22Rv1 (cell line): Measurements from ENCODE around the gene PRPF18.

Source experiments
- H3K27ac ChIP-seq: fragments of 450-650 bp; 2 replicates; pipeline ENCODE4 v1.5.1; 2017
- ZFX ChIP-seq: fragments of 450-650 bp; IDR thresholded peaks from 2 replicates; pipeline ENCODE4 v1.6.1; 2017; ENCODE audit warnings: antibody characterized with exemption, borderline replicate concordance
- TF ChIP-seq, protein P1 (sequence below): fragments of 450-650 bp; IDR thresholded peaks from 2 replicates; pipeline ENCODE4 v1.5.1; 2017; ENCODE audit warnings: mild to moderate bottlenecking

PRPF18 gene

DNA sequence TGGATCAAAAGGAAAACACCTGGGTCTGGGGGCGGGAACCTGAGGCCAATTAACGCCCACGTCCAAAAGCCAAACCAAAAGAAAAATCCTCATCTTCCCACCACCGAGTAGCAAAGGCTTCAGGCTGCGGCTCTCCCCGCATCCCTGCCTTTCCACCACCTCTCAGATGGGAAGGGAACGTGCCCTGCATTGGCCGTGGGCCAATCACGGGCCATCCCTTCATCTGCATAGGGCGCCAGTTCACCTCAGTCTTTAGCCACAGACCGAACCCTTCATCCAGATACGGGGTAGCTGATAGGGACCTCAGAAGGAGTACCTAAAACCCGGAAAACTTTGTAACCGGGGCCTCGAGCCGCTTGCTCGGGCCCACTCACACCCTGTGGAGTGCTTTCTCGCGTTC is 626 bp downstream of the PRPF18 start:
- no peak overlapping the region for H3K27ac ChIP-seq
- TF ChIP-seq, protein P1, sequence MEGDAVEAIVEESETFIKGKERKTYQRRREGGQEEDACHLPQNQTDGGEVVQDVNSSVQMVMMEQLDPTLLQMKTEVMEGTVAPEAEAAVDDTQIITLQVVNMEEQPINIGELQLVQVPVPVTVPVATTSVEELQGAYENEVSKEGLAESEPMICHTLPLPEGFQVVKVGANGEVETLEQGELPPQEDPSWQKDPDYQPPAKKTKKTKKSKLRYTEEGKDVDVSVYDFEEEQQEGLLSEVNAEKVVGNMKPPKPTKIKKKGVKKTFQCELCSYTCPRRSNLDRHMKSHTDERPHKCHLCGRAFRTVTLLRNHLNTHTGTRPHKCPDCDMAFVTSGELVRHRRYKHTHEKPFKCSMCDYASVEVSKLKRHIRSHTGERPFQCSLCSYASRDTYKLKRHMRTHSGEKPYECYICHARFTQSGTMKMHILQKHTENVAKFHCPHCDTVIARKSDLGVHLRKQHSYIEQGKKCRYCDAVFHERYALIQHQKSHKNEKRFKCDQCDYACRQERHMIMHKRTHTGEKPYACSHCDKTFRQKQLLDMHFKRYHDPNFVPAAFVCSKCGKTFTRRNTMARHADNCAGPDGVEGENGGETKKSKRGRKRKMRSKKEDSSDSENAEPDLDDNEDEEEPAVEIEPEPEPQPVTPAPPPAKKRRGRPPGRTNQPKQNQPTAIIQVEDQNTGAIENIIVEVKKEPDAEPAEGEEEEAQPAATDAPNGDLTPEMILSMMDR, result no peak
- TF ChIP-seq ZFX, result no peak

DNA sequence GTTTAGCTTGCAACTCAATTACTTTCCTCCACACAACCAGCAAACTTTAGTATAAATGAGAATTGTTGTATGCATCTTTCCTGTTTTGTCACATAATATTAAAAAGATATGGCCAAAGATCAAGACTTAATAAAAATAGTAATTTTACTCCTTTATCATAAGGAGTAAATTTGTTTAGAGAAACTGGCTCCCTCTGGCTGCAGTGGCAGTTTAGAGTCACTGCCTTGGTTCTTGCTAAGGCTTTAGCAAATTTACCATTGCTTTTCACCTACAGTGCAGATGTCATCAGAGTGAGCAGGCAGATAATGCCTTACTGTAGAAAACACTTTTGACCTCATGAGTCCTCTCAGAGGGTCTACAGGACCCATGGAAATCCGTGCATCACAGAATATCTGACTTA is 2.6 kb downstream of the PRPF18 start:
- TF ChIP-seq, protein P1, result no peak
- TF ChIP-seq ZFX, result no peak
- H3K27ac ChIP-seq, result no peak overlapping the region

DNA sequence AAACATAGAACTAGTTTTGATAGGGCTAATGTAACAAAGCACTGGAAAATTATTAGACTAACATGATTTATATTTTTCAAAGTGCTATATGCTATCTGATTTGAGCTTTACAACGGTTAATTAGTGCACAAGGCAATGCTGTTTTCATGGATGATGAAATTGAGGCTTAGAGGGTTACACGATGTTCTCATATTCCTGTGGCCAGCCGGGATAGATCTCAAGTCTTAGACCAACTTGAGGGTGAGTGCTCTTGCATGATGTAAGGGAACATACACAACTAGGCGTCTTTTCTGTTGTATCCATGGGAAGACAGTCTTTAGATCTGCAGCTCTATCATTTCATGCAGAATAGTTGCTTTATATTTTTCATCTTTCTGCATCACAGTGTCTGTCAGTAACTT is 4.1 kb downstream of the PRPF18 start:
- TF ChIP-seq, protein P1, result no peak
- no peak for TF ChIP-seq ZFX
- no peak overlapping the region for H3K27ac ChIP-seq

DNA sequence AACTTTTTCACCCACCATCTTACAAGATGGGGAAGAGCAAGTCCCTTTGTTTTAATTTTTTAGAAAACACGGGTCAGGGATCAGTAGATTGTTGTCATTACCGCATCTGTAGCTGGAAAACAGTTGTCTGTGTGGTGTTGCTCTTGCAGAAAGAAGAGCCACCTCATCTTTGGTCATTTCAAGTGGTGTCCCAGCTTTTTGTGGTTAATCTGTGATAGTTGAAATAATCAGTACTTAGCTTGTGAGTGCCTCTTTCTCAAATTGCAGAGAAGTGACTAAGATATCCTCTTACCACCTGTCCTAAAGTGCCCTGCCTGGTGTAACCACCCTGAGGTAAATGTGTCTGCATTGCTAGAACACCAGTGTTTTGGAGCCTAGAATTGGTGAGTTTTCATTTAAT is 5.5 kb downstream of the PRPF18 start:
- H3K27ac ChIP-seq, result no peak overlapping the region
- TF ChIP-seq ZFX, result no peak
- TF ChIP-seq, protein P1, result no peak

DNA sequence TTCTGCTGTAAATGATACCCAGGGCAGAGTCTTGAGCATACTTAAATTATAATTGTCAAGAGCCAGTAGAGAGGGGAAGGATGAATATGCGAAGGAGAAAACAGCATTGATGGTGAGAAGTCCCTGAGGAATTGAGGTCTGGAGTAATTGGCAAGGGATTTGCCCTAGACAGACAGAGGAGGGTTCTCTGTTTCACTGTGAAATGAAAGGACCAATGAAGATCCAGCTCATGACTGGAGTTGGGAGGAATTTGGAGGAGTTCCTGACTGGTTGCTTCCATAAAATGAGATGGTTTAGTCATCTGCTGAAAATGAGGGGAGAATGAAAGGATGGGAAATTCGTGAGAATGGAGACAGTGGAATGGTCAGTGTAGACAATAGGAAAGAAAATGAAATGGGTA is 6.8 kb downstream of the PRPF18 start:
- TF ChIP-seq, protein P1, result no peak
- TF ChIP-seq ZFX, result no peak
- no peak overlapping the region for H3K27ac ChIP-seq

DNA sequence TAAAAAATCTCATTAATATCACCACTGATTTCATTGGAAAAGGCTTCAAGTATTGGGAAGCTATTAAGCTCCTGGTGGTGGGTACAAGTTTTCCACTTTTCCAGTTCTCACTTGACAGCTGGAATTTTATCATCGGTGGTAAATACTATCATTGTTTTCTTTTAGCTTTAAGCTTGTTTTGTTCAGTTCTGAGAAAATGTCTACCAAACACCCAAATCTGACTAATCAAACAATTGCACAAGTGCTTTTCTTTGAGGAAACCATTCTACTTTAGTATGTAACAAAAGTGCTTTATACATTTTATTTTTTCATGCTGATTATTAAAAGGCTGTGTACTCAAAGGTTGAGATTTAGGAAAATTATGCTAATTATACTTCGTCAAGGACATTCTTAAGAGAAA is 7.9 kb downstream of the PRPF18 start:
- TF ChIP-seq, protein P1, result no peak
- no peak for TF ChIP-seq ZFX
- no peak overlapping the region for H3K27ac ChIP-seq

DNA sequence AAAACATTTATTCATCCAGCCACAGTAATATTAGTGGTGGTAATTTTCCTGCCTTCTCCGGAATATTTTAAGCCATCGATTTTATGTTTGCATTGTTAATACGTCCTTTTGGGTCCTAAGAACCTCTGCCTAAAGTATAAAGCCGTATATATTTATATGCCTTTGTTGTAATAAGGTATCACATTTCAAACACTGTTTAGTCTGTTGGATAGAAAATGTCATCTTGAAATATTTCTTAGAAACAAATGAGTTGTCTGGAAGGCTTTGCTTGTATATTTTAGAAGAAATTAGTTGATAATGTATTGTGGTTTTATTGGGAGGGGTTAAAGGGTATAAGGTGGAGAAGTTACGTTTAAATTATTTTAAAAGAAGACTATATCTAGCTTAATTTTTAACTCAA is 11.1 kb downstream of the PRPF18 start:
- no peak overlapping the region for H3K27ac ChIP-seq
- TF ChIP-seq, protein P1, result no peak
- no peak for TF ChIP-seq ZFX
